M059J (cell line): Measurements from ENCODE around the gene ZC3H7B. TPM values are rescaled to one million over a fixed set of nuclear protein-coding genes. Genes with fewer than 3 reads are reported as not detected.
"Not testable (repeated sequence)": the region's sequence is repeated elsewhere in the genome, so short reads cannot be mapped to it uniquely, and the experiment has no call there.

ENCODE experiments used
- DNase-seq: peaks from one replicate; pipeline ENCODE4 v3.0.0-alpha.2; 2012; ENCODE audit warnings: low read depth
- total RNA-seq: library from RNA; depleted of rRNA; stranded (reverse); fragments of >200 nt; shearing (Covaris generic); gene quantifications from 2 replicates; pipeline ENCODE4 v1.2.3, GENCODE V29; 2014; rRNA removed

The ZC3H7B gene
- total RNA-seq: 19.2 and 36.5 TPM in 2 replicates

GRCh38 chr22:41301085-41302020 lies at the start of gene ZC3H7B:
Gene ZC3H7B, plus strand, starts transcription at chr22:41301525. Its CDS starts 19,136 bp downstream, at chr22:41320661.
- DNase-seq: peak; percentile 78

DNA sequence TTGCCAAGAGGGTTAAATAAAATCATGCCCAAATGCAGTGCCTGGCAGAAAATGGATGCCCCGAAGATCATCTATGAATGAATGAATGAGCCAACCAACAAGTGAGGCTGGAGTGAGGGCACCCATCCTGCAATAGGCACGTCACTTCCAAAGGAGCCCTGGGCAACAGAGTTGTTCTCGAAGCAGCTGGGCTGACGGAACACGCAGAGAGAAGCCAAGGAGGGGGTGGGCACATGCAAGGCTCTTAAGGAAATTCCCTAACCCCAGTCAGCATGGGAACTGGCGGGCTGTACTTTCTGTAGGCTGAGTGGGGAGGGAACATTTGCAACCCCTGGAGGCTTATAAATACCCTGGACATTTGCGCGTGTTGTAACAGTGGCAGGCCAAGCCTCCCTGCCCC lies 49.0 kb upstream of the ZC3H7B start:
- DNase-seq: no peak

GRCh38 chr22:41254230-41254629 lies 47.1 kb upstream of the ZC3H7B start:
- DNase-seq: no peak

DNA sequence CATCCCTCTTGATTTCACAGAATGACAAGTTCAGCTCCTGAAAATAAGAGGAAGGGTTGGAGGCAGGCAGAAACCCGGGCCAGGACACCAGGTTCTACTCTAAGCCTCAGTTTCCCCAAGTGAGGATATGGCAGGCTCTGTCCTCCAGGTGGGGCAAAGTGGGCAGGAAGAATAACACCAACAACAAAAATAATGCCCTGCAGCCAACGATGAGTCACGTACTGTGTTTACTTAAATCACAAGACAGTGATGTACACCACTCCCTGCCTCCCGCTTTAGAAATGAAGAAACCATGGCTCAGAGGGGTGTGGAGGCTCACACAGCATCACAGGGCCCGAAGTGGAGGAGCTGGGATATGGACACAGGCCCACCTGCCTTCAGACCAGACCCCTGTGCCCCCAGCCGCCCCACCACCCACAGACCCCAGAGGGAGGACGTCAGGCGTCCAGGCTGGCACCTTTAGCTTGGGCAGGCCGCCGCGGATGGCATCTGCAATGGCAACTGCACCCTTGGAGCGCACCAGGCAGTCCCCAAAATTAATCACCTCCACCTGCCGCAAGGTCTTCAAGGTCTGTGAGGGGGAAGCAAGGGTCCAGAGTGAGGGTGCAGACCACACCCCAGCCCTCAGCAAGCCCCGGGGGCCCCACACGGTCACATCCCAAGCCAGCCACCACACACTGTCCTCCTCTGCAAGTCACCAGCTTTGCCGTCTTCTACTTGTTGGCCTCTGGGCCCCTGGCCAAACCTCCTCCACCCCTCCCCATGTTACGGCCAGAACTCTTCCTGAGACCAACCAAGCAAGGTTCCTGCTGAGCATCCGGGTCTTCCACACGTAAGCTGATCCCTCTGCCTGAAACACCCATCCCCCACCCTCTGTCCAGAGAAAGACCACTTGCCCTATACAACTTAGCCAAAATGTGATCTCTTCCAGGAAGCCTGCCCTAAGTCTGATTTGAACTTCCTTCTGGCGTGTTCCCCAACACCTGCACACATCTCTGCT lies 44.8 kb upstream of the ZC3H7B start:
- DNase-seq: peak; percentile 76

DNA sequence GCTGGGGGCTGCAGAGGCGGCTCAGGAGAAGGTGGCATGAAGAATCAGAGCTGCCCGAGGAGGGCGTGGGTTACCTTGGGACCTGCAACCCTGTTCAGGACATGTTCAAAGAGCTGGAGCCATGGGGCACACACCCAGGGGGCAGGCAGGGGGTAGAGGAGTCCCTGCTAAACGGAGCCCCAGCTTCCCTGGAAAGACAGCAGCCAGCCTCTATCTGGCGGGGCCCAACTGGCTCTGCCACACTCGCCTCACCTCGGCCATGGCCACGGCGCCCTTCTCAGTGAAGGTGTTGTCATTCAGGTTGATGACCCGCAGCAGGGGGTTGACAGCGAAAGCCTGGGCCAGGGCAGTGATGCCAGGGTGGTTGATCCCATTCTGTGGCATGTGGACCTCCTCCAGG lies 43.6 kb upstream of the ZC3H7B start:
- DNase-seq: no peak

GRCh38 chr22:41259756-41260155 lies 41.6 kb upstream of the ZC3H7B start:
- DNase-seq: not testable (repeated sequence)

DNA sequence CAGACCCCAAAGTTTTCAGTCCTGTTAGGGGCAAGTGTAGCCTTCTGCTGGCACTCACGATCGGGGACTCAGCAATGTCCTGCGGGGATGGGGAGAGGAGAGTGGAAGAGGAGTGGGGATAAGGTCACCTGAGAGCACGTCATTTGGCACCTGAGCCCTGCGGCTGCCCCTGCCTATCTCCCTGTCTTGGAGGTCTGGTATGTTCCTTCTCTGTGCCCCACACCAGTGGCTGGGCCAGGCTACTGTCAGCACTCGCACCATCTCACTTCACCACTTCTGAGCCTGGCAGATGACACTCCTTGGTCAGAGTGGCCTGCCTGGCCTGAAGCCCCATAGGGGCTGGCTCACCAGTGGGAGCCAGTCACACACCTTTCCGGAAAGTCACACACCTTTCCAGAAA lies 40.5 kb upstream of the ZC3H7B start:
- DNase-seq: no peak

- no peak for DNase-seq
Measured at GRCh38 chr22:41261541-41262249, 39.6 kb upstream of the ZC3H7B start.

DNA sequence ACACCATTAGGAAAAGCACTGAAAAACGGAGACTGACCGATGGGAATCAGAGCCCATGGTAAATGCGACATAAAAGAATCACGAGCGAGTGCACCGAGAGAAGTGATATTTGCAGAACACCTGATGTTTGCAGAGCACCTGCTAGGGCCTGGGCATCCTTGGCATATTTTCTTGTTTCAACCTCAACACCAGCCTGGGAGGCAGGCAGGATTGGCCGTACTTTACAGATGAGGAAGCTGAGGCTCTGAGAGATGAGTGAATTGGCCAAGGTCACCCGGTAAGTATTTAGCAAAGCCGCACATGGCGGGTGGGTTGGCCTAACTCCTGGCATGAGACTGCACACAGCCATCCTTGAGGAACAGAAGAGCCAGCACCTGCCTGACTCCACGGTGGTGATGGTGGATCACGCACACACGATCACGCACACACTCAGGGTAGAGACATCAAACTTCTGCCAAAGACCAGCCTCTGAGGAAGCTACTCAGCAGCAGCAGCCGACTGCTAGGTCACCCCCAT lies 39.0 kb upstream of the ZC3H7B start:
- no peak for DNase-seq

- DNase-seq: no peak
Measured at GRCh38 chr22:41263704-41264103, 37.6 kb upstream of the ZC3H7B start.

- no peak for DNase-seq
Measured at GRCh38 chr22:41264408-41264941, 36.9 kb upstream of the ZC3H7B start.

DNA sequence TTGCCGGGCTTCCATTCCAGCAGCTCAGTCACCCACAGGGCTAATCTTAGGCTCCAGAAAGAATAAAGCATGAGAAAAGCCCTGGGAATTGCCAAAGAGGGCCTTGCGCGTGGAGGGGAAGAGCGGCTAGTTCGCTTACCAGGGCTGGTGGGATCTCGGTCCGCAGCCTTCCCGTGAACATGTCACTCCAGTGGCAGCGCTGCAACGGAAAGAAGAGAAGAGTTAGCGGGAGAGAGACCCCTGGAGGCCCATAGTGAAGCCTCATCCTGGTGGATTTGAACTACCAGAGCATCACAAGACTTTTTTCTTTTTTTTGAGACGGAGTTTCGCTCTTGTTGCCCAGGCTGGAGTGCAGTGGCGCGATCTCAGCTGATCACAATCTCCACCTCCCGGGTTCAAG lies 33.4 kb upstream of the ZC3H7B start:
- no peak for DNase-seq

DNA sequence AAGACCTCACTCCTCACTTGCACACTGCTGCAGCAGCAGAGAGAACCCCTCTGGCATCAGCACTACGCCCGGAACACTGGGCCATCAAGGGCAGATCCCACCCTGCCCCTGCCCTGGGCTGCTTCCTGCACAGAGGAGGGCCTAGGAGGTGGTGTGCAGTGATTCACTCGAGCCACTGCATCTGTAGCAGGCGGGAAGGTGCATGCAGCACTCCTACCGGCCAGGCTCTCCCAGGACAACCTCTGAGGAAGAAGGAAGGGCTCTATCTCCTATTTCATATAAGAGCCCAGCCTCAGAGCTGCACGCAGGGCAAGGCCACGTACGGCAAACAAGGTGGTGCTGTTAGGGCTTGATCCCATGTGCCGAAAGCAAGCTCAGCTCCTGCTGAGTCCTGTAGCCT lies 29.5 kb upstream of the ZC3H7B start:
- no peak for DNase-seq

DNA sequence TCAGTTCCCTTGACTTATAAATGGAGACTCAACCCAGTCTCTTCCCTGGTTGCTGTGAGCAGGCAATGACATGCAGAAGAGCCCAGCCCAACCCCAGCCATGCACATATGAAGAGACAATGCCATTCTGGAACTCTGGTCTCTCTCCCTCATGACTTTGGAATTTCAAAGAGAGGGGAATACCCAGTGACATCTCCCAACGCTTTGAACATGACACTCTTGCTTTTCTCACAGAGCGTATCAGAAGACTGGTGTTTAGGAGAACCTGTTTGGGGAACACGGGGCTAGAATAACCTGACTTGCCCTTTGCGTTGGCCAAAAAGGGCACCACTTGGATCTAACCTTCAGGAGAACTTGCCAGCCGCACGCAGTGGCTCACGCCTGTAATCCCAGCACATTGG lies 28.2 kb upstream of the ZC3H7B start:
- no peak for DNase-seq

GRCh38 chr22:41274856-41275255 lies 26.5 kb upstream of the ZC3H7B start:
- DNase-seq: no peak

- DNase-seq: no peak
Measured at GRCh38 chr22:41280065-41280464, 21.3 kb upstream of the ZC3H7B start.

- no peak for DNase-seq
Measured at GRCh38 chr22:41280854-41281253, 20.5 kb upstream of the ZC3H7B start.

DNA sequence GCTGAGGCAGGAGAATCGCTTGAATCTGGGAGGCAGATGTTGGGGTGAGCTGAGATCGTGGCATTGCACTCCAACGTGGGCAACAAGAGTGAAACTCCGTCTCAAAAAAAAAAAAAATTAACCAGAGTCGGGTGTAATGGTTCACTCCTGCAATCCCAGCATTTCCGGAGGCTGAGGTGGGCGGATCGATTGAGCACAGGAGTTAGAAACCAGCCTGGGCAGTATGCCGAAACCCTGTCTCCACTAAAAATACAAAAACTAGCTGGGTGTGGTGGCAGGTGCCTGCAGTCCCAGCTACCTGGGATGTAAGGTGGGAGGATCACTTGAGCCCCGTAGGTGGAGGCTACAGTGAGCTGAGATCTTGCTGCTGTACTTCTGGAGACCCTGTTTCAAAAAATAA lies 16.9 kb upstream of the ZC3H7B start:
- no peak for DNase-seq

GRCh38 chr22:41285441-41285819 lies 15.9 kb upstream of the ZC3H7B start:
- DNase-seq: peak; percentile 93

DNA sequence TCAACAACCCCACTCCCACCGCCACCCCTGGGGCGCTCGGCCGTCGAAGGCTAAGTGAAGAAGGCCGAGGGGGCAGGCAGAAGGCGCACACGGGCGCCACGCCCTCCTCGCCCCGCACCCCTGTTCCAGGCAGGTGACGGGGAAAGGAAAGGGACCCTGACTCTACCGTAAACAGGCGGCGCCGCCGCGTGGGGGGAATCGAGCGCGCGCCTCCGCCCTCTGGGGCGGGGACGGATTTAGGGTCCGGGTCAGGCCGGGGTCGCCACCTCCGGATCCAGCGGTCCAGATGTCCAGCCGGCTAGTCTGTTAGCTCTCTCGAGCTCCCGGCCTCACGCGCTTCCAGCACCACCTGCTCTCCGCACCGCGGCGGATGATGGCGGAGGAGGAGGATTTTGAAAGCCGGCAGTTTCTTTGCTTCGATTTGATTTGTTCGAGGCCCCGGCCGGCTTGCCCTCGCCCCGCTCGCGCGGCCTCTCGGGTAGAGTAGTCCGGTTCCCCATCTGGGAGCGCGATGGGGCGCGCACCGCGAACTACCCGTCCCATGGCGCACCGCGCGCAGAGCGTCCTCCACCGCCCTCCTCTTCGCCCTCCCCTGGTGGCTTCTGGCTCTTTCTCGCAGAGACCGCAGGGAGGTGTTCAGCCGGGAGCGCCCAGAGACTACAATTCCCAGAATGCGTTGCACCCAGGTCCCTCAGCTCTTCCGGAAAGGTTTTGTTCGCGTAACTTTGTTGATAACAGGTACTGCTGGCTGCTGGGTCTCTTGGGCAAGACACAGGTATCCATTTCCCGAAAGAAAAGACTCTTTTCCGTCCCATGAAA lies 15.3 kb upstream of the ZC3H7B start, which contains the start of gene RANGAP1:
Gene RANGAP1 (minus strand): TSS at position 368 of the 819 bp plus-strand sequence. CDS start 5,143 bp downstream, outside the sequence.
- DNase-seq: peak; percentile 97
